HG03196 (cell line): ENCODE data around the gene SLC52A3.

Experiments
- ATAC-seq: cut with Tn5 transposase; IDR thresholded peaks from one replicate; pipeline ENCODE4 v1.9.1; 2021; ENCODE audit not compliant: unreplicated experiment

The SLC52A3 gene

DNA sequence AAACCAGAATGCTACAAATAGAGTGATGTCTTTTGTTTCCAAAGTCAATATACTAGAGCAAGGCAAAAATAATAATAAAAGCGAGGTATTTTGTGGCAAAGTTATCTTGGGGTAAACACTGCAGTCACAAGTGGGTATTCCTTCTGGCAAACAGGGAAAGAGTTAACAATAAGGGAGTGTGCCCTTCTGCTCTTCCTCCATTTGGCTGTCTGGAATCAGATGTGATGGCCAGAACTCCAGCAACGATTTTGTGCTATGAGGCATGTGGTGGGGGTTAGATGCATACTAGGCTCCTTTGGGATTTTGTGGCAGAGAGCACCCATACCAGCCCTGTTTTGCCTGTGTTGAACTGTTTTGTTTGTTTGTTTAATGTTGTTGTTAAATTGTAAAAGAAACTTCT lies 2.4 kb upstream of the SLC52A3 start:
- ATAC-seq = no peak

- ATAC-seq = no peak
Measured at GRCh38 chr20:766906-767305, 1.4 kb downstream of the SLC52A3 start.

GRCh38 chr20:764255-764654 lies 4.0 kb downstream of the SLC52A3 start:
- no peak for ATAC-seq

DNA sequence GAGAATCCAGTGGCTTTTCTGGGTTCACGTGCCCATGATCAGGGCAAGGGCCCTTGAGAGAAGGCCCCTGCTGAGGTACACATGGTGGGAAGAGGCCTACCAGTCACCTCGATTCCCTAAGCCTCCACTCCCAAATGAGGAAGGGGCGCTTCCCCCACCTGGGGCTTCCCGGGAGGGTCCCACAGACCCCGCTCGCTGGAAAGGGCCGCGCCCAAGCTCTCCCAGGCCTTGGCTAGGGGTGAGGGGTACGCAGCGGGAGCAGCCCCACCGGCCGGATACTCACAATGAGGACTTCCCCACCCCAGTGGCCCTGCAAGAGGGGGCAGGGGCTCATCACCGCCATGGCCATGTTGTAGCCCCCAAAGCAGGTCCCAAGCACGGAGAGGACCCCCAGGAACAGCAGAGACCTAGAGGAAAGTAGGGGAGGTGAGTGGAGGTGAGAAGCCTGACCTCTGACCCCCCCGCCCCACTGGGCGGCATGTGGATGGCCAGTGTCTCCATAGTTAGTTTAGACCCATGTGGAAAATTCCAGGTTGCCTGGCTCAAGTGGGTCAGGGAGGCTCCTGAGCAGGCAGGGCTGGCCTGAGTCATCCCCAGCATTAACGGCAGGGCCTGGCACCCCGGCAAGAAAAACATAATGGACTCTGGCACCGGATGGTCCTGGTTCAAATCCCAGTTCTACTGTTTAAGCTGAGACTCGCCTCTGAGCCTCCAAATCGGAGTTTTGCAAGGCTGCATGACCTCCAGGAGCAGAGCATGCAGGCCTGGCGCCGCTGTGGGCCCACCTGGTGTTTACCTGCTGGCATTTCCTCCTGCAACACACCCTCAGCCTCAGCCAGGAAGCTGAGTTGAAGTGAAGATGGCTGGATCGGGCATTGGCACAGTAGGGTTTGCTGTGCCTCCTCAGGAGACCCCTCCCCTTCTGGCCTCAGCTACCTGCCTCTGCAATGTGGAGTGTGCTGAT lies 6.6 kb downstream of the SLC52A3 start:
- ATAC-seq = no peak

DNA sequence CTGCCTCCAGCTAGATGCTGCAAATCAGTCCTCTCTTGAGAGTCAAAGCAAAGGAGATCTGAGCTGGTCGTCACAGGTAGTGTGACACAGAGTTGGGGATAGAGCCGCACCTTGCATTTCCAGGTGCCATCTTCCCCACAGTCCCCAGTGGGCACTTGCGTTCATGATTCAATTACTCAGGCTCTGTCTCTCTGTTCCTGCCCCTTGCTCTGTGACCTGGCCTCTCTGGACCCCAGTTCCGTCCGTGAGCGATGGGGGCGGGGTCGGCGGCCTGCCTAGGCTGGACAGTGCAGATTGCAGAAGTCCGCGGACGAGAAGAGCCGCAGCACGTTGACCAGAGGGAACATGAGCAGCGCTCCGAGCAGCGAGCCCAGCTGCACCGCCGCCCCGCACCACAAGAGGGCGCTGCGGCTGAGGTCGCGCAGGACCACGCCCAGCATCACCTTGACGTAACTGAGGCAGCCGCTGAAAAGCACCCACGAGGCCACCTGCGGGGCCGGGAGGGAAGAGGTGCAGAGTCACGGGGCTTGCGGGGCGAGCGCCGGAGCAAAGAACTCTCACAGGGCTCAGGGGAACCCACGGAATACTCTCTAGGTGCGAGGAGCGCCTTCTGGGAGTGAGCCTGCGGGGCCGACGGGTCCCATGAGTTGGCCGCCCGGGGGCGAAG lies 7.4 kb downstream of the SLC52A3 start:
- no peak for ATAC-seq

DNA sequence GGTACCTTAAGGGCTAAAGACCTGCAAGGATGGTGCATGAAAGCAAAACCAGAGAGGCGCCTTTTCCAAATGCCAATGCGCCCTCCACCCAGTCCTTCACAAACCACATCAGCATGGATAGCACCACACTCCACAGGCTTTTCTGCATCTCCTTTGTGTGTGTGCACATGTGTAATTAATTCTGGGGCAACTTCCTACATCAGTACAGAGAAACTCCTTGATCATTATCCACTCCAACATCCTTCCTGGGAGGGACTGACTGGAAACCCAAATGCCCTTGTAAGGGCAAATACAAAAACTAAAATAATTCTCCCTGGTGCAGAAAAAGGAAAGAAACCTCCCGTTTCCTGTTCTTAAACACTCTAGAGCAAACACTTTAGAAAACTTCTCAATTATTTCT lies 10.8 kb downstream of the SLC52A3 start:
- no peak for ATAC-seq

DNA sequence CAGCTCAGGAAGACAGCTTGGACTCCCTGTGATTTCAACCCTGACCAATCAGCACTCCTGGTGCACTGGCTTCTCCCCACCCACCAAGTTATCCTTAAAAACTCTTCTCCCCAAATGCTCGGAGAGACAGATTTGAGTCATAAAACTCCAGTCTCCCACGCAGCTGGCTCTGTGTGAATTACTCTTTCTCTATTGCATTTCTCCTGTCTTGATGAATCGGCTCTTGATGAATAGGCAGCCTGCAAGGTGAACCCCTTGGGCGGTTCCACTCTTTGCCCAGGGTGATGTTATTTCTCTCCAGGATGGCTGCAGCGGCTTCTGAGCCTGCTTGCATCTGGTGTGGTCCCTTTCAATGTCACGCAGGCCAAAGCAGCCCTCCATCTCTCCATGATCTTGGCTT lies 12.4 kb downstream of the SLC52A3 start:
- no peak for ATAC-seq

- ATAC-seq = no peak
Measured at GRCh38 chr20:754904-755303, 13.4 kb downstream of the SLC52A3 start.

DNA sequence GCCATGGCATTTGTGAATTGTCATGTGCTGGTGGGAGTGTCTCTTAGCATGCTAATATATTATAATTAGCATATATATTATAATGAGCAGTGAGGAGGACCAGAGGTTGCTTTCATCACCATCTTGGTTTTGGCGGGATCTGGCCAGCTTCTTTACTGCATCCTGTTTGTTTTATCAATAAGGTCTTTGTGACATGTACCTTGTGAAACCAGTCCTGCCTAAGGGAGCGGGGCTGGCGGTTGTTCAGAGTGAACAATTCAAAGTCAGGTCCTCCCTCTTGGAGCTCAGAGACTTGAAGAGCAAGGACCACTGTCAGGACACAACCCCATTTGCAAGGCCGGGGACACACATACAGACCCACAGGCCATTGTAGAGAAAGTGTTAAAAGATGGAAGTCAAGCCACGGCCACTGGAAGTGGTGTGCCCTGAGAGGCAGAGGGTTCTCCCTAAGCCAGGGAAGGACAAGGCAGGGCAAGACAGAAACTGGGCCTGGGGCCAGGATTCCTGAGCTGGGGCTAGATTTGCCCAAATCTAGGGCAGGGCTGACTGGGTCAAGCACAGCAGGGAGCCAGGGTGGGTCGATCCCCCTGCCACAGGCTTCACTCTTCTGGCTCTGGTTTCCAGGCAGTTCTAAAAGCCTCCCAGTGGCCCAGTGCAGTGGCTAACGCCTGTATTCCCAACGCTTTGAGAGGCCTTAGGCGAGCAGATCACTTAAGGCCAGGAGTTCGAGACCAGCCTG lies 14.2 kb downstream of the SLC52A3 start:
- ATAC-seq = no peak

- ATAC-seq = no peak
Measured at GRCh38 chr20:753136-753535, 15.2 kb downstream of the SLC52A3 start.

DNA sequence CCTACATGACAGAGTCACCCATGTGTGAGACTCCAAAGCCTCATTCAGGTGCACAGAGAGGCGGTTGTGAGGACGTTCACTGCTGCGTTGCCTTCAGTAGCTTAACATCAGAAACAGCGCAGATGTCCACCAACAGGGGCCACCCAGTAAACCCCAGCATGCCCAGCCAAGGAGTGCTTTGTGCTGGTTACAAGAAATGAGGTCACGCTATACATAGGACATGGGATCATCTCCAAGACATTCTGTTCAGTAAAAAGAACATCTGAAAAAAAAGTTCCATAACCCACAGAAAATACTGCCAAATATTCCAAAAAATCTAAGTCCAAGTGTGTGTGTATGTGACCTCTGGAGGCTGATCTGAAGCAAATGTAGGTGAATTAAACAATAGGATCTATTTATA lies 16.0 kb downstream of the SLC52A3 start:
- ATAC-seq = no peak

DNA sequence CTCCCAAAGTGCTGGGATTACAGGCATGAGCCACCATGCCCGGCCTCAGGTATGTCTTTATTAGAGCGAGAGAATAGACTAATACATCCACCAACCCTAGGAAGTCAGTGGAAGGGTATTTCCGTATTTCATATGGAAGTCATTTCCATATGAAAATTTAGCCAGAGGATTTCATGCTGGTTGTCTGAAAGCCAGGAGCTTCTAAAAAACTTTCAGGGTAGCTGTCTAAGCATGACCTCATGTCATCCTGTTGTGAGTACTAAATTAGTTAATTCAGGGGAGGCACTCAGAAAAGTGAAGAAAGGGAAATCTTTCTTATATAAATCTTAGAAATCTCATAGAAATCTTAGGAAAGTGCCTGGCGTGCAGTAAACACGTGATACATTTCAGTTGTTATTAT lies 16.5 kb downstream of the SLC52A3 start:
- no peak for ATAC-seq

DNA sequence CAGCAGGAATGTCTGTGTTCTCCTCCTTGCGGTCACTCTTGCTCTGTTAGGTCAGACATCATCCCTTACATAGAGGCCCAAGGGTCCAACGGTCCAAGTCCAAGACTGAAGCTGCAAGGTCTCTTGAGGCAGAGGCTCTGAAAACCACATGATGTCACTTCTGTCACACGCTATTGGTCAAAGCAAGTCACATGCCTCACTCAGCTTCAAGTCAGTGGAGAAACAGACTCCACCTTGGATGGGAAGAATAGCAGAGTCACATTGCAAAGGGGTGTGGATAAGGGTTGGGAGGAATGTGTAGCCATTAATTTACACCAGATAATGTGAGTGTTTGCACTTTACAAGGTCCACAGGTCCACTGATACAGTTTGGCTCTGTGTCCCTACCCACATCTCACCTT lies 17.5 kb downstream of the SLC52A3 start:
- no peak for ATAC-seq

DNA sequence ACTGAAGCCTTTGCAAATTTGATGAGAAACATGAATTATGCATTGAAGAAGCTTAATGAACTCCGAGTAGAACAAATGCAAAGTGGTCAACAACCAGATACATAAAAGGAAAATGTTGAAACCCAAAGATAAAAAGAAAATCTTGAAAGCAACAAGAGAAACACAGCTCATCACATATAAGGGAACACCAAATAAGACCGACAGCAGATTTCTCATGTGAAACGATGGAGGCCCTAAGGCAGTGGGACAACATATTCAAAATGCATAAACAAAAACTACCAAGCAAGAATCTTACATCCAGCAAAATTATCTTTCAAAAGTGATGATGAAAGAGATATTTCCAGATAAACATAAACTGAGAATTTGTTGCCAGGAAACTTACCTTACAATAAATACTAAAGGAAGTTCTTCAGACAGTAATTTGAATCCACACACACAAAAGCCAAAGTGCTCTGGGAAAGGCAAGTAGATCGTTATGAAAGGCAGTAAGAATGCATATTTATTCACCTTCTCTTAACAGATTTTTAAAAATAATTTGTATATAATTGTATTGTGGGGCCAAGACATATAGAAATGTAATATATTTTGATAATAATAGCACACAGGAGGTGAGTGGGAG lies 22.5 kb downstream of the SLC52A3 start:
- no peak for ATAC-seq

GRCh38 chr20:742156-742555 lies 26.1 kb downstream of the SLC52A3 start:
- no peak for ATAC-seq

DNA sequence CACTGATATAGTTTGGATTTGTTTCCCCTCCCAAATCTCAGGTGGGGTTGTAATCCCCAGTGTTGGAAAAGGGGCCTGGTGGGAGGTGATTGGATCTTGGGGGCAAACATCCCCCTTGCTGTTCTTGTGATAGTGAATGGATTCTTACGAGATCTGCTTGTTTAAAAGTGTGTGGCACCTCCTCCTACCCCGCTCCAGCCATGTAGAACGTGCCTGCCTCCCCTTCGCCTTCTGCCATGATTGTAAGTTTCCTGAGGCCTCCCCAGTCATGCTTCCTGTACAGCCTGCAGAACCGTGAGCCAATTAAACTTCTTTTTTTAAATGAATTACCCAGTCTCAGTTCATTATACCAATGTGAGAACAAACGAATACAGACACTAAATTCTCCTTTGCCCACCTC lies 26.7 kb downstream of the SLC52A3 start:
- ATAC-seq = no peak

DNA sequence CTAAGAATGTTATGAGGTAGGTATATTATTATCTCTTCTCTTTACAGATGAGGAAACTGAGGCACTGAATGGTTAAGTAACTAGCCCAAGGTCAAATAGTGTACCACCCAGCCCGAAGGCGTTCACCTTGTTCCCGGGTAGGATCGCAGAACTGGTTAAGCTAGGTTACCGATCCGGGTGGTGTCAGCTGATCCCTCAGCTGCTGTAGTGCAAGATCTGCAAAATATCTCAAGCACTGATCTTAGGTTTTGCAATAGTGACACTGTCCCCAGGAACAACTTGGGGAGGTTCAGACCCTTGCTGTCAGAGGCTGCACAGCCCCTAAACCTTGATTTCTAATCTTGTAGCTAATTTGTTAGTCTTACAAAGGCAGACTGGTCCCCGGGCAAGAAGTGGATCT lies 28.1 kb downstream of the SLC52A3 start:
- no peak for ATAC-seq

GRCh38 chr20:739736-740135 lies 28.6 kb downstream of the SLC52A3 start:
- ATAC-seq = no peak

GRCh38 chr20:733861-734260 lies 34.4 kb downstream of the SLC52A3 start:
- no peak for ATAC-seq

- ATAC-seq = no peak
Measured at GRCh38 chr20:732727-733126, 35.6 kb downstream of the SLC52A3 start.

DNA sequence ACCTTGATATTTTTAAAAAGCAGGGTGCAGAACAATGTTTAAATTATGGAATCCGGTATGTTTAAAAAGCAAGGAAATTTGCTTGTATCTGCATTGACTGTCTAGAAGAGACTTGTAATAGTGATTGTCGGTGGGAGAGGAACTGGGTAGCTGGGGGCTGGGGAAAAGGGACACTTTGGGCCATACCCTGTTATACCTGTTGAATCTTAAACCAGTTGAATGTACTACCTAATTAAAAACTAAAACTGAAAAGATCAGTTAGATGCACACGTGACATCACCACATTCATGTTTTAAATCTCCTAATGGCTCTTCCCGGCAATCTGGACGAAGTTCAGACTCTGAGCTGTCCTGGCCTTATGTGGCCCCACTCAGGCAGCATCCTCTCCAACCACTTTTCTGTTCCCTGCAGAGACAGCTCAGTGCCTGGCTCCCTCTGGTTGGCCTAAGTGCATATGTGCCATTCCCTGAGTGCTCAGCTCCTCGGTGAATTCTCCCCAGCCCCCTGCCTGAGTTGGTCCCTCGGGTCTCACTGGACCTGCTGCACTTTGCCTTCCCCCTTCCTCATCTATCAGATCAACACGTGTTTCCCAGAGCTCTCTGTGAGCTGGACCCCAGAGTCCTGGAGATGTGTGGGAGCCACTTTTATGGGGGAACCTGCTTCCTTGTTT lies 36.3 kb downstream of the SLC52A3 start:
- ATAC-seq = no peak
